ENCODE results near the gene NXPE4.
"Not testable (repeated sequence)": the region's sequence is repeated elsewhere in the genome, so short reads cannot be mapped to it uniquely, and the experiment has no call there.

NXPE4 gene

GRCh38 chr11:114609429-114609828 is 13.8 kb upstream of the NXPE4 start:
- no peak for DNase-seq

- DNase-seq, result not testable (repeated sequence)
Observed at GRCh38 chr11:114608605-114609004, 13.0 kb upstream of the NXPE4 start.

GRCh38 chr11:114607753-114608459 is 12.3 kb upstream of the NXPE4 start:
- DNase-seq, result no peak

- not testable (repeated sequence) for DNase-seq
Observed at GRCh38 chr11:114606802-114607075, 11.2 kb upstream of the NXPE4 start.

GRCh38 chr11:114606003-114606801 is 10.6 kb upstream of the NXPE4 start:
- DNase-seq, result no peak

- DNase-seq, result no peak
Observed at GRCh38 chr11:114605370-114605769, 9.8 kb upstream of the NXPE4 start.

- DNase-seq, result no peak
Observed at GRCh38 chr11:114604886-114605285, 9.3 kb upstream of the NXPE4 start.

- no peak for DNase-seq
Observed at GRCh38 chr11:114604179-114604813, 8.7 kb upstream of the NXPE4 start.

- DNase-seq, result not testable (repeated sequence)
Observed at GRCh38 chr11:114603151-114603550, 7.6 kb upstream of the NXPE4 start.

- no peak for DNase-seq
Observed at GRCh38 chr11:114598461-114598860, 2.9 kb upstream of the NXPE4 start.

- no peak for DNase-seq
Observed at GRCh38 chr11:114596175-114596919, 761 bp upstream of the NXPE4 start.

GRCh38 chr11:114594703-114595102 is 883 bp downstream of the NXPE4 start:
- no peak for DNase-seq

- no peak for DNase-seq
Observed at GRCh38 chr11:114587398-114587953, 8.1 kb downstream of the NXPE4 start.

- no peak for DNase-seq
Observed at GRCh38 chr11:114586797-114587196, 8.8 kb downstream of the NXPE4 start.

- no peak for DNase-seq
Observed at GRCh38 chr11:114571712-114572111, 23.9 kb downstream of the NXPE4 start.

- DNase-seq, result no peak
Observed at GRCh38 chr11:114569801-114570200, 25.8 kb downstream of the NXPE4 start.

- DNase-seq, result no peak
Observed at GRCh38 chr11:114566276-114566675, 29.3 kb downstream of the NXPE4 start.

GRCh38 chr11:114564831-114565230 is 30.8 kb downstream of the NXPE4 start:
- DNase-seq, result no peak

GRCh38 chr11:114563077-114563476 is 32.5 kb downstream of the NXPE4 start:
- no peak for DNase-seq

- DNase-seq, result no peak
Observed at GRCh38 chr11:114562166-114562916, 33.2 kb downstream of the NXPE4 start.

- no peak for DNase-seq
Observed at GRCh38 chr11:114559425-114560310, 35.9 kb downstream of the NXPE4 start, which contains the start of gene NXPE1. Gene NXPE1, minus strand, starts transcription at chr11:114559881. Its CDS starts 8,680 bp downstream, at chr11:114551201.
